Calu3 (cell line): ENCODE results near the gene CYTH4. TPM values are rescaled to one million over a fixed set of nuclear protein-coding genes. Genes with fewer than 3 reads are reported as not detected.

ENCODE experiments used
- BruUV-seq: library from RNA; stranded (reverse); fragments of 400-500 nt; replicated peaks from 2 replicates; lab custom pipeline; 2021; lab: Mats Ljungman, UMichigan
- CTCF ChIA-PET: fragments of 300-600 bp; sonication (Branson Sonifier 250); formaldehyde crosslinking; loops from one replicate; lab custom pipeline; 2022; ENCODE audit warnings: antibody characterized with exemption; lab: Charles Lee
- DNase-seq: peaks from one replicate; pipeline ENCODE4 v3.0.0; 2022
- H3K27ac Mint-ChIP-seq: one replicate; pipeline ENCODE4 v1.8.0; 2022; ENCODE audit warnings: mixed read lengths; ENCODE audit not compliant: unreplicated experiment
- H3K27me3 Mint-ChIP-seq: one replicate; pipeline ENCODE4 v1.8.0; 2022; ENCODE audit warnings: mixed read lengths; ENCODE audit not compliant: unreplicated experiment
- H3K36me3 Mint-ChIP-seq: one replicate; pipeline ENCODE4 v1.8.0; 2022; ENCODE audit warnings: mild to moderate bottlenecking, moderate library complexity, mixed read lengths; ENCODE audit not compliant: insufficient read depth, unreplicated experiment
- H3K4me1 Mint-ChIP-seq: one replicate; pipeline ENCODE4 v1.8.0; 2022; ENCODE audit warnings: mild to moderate bottlenecking, low read depth, mixed read lengths; ENCODE audit not compliant: unreplicated experiment
- H3K4me3 Mint-ChIP-seq: one replicate; pipeline ENCODE4 v1.8.0; 2022; ENCODE audit warnings: mild to moderate bottlenecking, low read depth, moderate library complexity, mixed read lengths; ENCODE audit not compliant: unreplicated experiment
- H3K9me3 Mint-ChIP-seq: one replicate; pipeline ENCODE4 v1.8.0; 2022; ENCODE audit warnings: low read depth, mixed read lengths; ENCODE audit not compliant: unreplicated experiment
- CTCF ChIP-seq: fragments of 200-600 bp; IDR thresholded peaks from one replicate; pipeline ENCODE4 v1.8.0; 2022; ENCODE audit warnings: antibody characterized with exemption; ENCODE audit not compliant: unreplicated experiment
- intact Hi-C: fragments of 100-400 bp; cut with micrococcal nuclease; formaldehyde crosslinking; loops from one replicate; pipeline ENCODE4 v1.10.0; 2022; ENCODE audit not compliant: unreplicated experiment
- total RNA-seq: library from RNA; stranded (reverse); gene quantifications from 2 replicates; pipeline ENCODE4 v1.2.3, GENCODE V29; 2022

Gene CYTH4
- total RNA-seq, 1 experiment from 2014 or later: 0.38 TPM

- CTCF ChIA-PET: no interaction called here
- no peaks in the 10 kb centered on the region for H3K36me3 Mint-ChIP-seq
- intact Hi-C loops: no loop called here
- no TSS peak for BruUV-seq
- peaks cover 13% of the 10 kb centered on the region for H3K4me1 Mint-ChIP-seq
- H3K9me3 Mint-ChIP-seq: no peaks in the 10 kb centered on the region
- H3K4me3 Mint-ChIP-seq: no peak overlapping the region
- H3K27me3 Mint-ChIP-seq: no peaks in the 10 kb centered on the region
- no peak overlapping the region for H3K27ac Mint-ChIP-seq
- DNase-seq: no peak
- TF ChIP-seq CTCF: no peak
These were observed 66.9 kb downstream of the CYTH4 start for GRCh38 chr22:37349043-37349814.

GRCh38 chr22:37351232-37351631 is 68.9 kb downstream of the CYTH4 start:
- intact Hi-C loops: no loop called here
- no peak overlapping the region for H3K27ac Mint-ChIP-seq
- no TSS peak for BruUV-seq
- H3K36me3 Mint-ChIP-seq: no peaks in the 10 kb centered on the region
- peaks cover 16% of the 10 kb centered on the region for H3K4me1 Mint-ChIP-seq
- H3K4me3 Mint-ChIP-seq: no peak overlapping the region
- H3K9me3 Mint-ChIP-seq: no peaks in the 10 kb centered on the region
- DNase-seq: no peak
- CTCF ChIA-PET: interaction anchor here (0.7 to 1.7 kb wide), 2 partner anchors 8 to 90 kb away, joined by 3 to 4 read pairs; no protein-coding TSS in a partner anchor
- H3K27me3 Mint-ChIP-seq: peaks cover 10% of the 10 kb centered on the region
- TF ChIP-seq CTCF: no peak

GRCh38 chr22:37352481-37352880 is 70.2 kb downstream of the CYTH4 start:
- no peak for TF ChIP-seq CTCF
- Mint-ChIP-seq H3K27ac (no peak overlapping the region), H3K4me1 (peaks cover 16% of the 10 kb centered on the region), H3K9me3 (no peaks in the 10 kb centered on the region), H3K36me3 (no peaks in the 10 kb centered on the region), H3K4me3 (no peak overlapping the region), H3K27me3 (peaks cover 23% of the 10 kb centered on the region)
- DNase-seq: no peak
- CTCF ChIA-PET: interaction anchor here (1.6 kb wide), 1 partner anchor 70 kb away, joined by 3 read pairs; the partner anchor contains the start of gene CYTH4
- BruUV-seq: no TSS peak
- intact Hi-C loops: no loop called here

- H3K9me3 Mint-ChIP-seq: no peaks in the 10 kb centered on the region
- H3K27me3 Mint-ChIP-seq: peaks cover 36% of the 10 kb centered on the region
- peaks cover 16% of the 10 kb centered on the region for H3K4me1 Mint-ChIP-seq
- DNase-seq: no peak
- TF ChIP-seq CTCF: no peak
- CTCF ChIA-PET: interaction anchor here (1.6 kb wide), 1 partner anchor 71 kb away, joined by 3 read pairs; the partner anchor contains the start of gene CYTH4
- no TSS peak for BruUV-seq
- intact Hi-C loops: no loop called here
- H3K36me3 Mint-ChIP-seq: no peaks in the 10 kb centered on the region
- H3K27ac Mint-ChIP-seq: no peak overlapping the region
- H3K4me3 Mint-ChIP-seq: no peak overlapping the region
These were observed 71.5 kb downstream of the CYTH4 start for GRCh38 chr22:37353839-37354238.
